ENCODE data around the gene ROBO1.

Gene ROBO1

DNA sequence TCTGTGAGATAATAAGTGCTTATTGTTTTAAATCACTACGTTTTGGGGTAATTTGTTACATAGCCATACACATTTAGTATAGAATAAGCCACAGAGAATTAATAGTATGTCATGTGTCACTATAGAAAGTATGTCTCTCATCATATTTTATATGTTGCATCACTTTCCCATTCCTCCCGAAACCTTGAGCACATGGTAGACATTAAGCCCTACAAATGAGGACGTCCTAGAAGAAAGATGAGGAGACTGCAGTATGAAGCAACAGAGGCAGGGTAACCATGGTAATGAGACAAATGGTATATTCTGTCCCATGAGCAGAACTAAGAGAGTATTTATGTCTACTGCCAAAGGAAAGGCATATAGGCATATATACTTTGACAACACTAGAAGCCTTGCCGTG is 720.2 kb downstream of the ROBO1 start:
- TF ChIP-seq, protein P1, sequence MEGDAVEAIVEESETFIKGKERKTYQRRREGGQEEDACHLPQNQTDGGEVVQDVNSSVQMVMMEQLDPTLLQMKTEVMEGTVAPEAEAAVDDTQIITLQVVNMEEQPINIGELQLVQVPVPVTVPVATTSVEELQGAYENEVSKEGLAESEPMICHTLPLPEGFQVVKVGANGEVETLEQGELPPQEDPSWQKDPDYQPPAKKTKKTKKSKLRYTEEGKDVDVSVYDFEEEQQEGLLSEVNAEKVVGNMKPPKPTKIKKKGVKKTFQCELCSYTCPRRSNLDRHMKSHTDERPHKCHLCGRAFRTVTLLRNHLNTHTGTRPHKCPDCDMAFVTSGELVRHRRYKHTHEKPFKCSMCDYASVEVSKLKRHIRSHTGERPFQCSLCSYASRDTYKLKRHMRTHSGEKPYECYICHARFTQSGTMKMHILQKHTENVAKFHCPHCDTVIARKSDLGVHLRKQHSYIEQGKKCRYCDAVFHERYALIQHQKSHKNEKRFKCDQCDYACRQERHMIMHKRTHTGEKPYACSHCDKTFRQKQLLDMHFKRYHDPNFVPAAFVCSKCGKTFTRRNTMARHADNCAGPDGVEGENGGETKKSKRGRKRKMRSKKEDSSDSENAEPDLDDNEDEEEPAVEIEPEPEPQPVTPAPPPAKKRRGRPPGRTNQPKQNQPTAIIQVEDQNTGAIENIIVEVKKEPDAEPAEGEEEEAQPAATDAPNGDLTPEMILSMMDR (IDR thresholded peaks at IDR 0.05), result no peak
- TF ChIP-seq ZFX (IDR thresholded peaks at IDR 0.05; ENCODE audit: borderline replicate concordance), result no peak
- no peak overlapping the region for H3K27ac ChIP-seq

DNA sequence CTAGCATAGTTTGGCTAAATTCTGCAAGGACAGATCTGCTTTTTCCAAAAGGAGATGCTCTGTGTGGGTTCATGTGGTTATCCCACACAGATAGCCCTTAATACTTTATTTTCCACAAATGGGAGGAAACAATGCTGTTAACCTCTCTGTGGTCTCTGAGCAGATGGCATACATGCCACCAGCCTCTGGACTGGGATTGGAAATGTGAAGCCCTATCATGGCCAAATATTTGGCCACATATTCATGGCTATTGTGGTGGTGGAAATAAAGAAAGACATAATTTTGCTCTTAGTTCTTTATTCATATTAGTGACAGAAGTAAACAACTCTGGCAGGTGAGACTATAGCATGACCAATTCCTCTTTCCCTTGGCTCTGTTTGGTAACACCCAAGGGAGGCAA is 726.2 kb downstream of the ROBO1 start:
- TF ChIP-seq, protein P1 (IDR thresholded peaks at IDR 0.05), result no peak
- no peak overlapping the region for H3K27ac ChIP-seq

DNA sequence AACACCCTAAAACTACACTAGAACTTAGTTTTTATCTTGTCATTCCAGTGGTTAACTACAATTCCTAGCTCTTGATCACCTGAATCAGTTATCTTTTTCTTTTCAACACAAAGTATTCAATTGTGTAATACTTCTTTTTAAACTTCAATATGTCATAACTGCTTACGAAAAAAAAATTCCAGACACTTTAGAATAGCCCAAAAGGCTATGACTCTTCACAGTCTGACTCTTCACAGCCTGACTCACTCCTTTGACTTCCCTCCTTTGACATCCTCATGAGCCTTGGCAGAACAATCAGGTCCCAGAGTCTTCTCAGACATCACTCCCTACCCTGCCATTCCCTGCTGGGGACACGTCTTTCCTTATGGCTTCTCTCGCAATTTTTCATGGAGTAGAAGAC is 727.1 kb downstream of the ROBO1 start:
- no peak overlapping the region for H3K27ac ChIP-seq
- TF ChIP-seq, protein P1 (IDR thresholded peaks at IDR 0.05), result no peak
- TF ChIP-seq ZFX (IDR thresholded peaks at IDR 0.05; ENCODE audit: borderline replicate concordance), result no peak

DNA sequence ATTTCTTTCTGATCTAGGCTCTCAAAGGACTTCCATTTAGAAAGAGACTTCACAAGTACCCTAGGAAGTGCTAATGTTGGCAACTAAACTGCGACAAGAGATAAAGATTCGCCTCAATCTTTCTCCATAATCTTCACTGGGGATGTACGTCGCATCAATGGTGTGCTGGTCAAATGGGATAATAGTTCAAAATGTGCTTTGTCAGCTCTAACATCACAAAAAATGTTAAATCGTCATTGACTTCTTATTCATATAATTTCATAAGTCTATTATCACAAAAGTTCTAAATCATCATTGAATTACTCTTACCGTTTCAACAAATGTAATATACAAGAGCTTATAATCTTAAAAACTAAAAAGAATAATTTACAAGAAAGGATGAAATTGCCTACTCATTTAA is 727.7 kb downstream of the ROBO1 start:
- TF ChIP-seq ZFX (IDR thresholded peaks at IDR 0.05; ENCODE audit: borderline replicate concordance), result no peak
- TF ChIP-seq, protein P1 (IDR thresholded peaks at IDR 0.05), result no peak
- no peak overlapping the region for H3K27ac ChIP-seq

DNA sequence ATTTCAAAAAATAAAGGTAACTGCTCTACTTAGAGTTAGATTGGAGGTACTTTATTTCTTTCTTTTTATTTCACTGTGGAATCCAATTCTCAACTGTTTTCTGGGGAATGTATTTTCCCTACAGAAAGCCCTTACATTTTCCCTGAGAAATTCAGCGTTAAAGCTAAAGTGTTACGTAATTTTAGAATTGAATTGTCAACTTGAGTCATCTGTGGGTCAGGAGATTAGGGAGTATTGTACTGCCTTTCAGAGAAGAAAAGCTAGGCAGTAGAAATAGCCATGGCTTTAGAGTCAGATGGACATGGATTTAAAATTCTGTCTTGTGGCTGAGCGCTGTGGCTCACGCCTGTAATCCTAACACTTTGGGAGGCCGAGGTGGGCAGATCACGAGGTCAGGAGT is 728.6 kb downstream of the ROBO1 start:
- no peak overlapping the region for H3K27ac ChIP-seq
- TF ChIP-seq ZFX (IDR thresholded peaks at IDR 0.05; ENCODE audit: borderline replicate concordance), result no peak
- TF ChIP-seq, protein P1 (IDR thresholded peaks at IDR 0.05), result no peak

DNA sequence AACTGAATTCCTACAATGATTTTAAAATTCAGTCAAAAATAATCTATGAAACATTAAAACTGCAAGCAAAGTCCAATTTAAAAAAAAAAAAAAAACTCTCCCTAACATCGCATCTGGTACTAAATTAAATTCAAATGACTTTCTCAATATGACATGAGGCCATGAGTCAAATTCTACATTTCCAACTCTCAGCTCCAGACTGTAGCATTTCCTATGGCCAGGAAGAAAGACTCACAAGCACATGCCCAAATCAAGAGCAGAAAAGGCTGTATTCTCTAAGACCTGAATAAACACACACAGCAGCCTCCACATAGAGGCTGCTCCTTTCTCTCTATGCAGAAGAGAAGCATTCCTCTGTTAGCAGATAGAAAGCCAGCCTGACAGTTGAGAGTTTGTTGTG is 729.2 kb downstream of the ROBO1 start:
- TF ChIP-seq, protein P1 (IDR thresholded peaks at IDR 0.05), result no peak
- no peak for TF ChIP-seq ZFX (IDR thresholded peaks at IDR 0.05; ENCODE audit: borderline replicate concordance)
- no peak overlapping the region for H3K27ac ChIP-seq

DNA sequence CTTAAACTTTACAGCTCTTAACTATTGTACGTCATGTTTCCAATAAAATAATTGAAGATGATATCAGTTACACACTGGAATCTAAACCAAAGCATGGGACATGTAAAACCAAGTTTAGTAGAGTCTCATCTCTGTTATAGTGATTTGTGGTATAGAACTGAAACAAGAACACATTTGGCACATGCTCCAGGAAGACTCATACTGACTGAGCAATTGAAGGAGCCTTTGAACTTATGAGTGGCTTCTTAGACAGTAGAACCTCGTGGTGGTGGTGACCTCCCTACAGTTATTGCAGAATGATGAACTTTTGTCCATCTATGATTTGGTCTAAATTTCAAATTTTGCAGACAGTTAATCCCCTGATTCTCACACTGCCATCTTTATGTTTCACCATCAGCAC is 729.7 kb downstream of the ROBO1 start:
- no peak overlapping the region for H3K27ac ChIP-seq
- no peak for TF ChIP-seq ZFX (IDR thresholded peaks at IDR 0.05; ENCODE audit: borderline replicate concordance)
- TF ChIP-seq, protein P1 (IDR thresholded peaks at IDR 0.05), result no peak
